WERI-Rb-1 (cell line): Measurements from ENCODE around the gene IDNK.

ENCODE experiments used
- DNase-seq: peaks from one replicate; pipeline ENCODE4 v3.0.0-alpha.2; 2020
- H3K27ac ChIP-seq: fragments of 250-450 bp; sonication (Bioruptor Pico); 2 replicates; pipeline ENCODE4 v1.5.1; 2020; ENCODE audit warnings: mild to moderate bottlenecking, moderate library complexity
- H3K27me3 ChIP-seq: fragments of 250-450 bp; sonication (Bioruptor Pico); 2 replicates; pipeline ENCODE4 v1.5.1; 2021; ENCODE audit warnings: mild to moderate bottlenecking, low read depth, moderate library complexity; ENCODE audit not compliant: insufficient read depth, severe bottlenecking
- H3K36me3 ChIP-seq: fragments of 250-450 bp; sonication (Bioruptor Pico); 2 replicates; pipeline ENCODE4 v1.5.1; 2020; ENCODE audit warnings: mild to moderate bottlenecking, moderate library complexity
- H3K4me3 ChIP-seq: 2 replicates; pipeline ENCODE4 v1.5.1; 2011; ENCODE audit warnings: low read depth, mild to moderate bottlenecking, control low read depth, low read length
- H3K9me3 ChIP-seq: fragments of 250-450 bp; sonication (Bioruptor Pico); 2 replicates; pipeline ENCODE4 v1.5.1; 2021; ENCODE audit warnings: mild to moderate bottlenecking, moderate library complexity; ENCODE audit not compliant: severe bottlenecking
- TF ChIP-seq, protein P1 (sequence below): IDR thresholded peaks from 2 replicates; pipeline ENCODE4 v1.5.1; 2011; ENCODE audit warnings: low read depth, mild to moderate bottlenecking, control low read depth, inconsistent platforms, low read length

Gene IDNK

DNA sequence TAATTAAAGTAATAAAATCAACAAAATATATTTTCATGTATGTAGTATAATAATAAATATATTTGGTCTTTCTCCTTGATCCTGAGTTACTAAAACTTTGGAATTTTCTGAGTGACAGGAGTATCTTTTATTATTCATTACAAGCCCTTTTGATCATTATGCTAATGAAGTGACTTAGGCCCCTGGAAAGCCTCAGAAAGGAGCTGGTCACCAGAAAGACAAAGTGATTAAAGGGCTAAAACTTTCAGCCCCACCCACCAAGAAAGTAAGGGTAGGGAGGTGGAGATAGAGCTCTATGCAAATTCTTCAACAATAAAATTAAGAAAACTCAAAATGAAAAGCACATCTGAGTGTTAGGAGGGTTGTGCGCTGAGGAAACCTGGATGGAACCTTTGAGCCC lies 57.3 kb downstream of the IDNK start:
- DNase-seq = no peak
- no peak overlapping the region for H3K27ac ChIP-seq
- TF ChIP-seq, protein P1, sequence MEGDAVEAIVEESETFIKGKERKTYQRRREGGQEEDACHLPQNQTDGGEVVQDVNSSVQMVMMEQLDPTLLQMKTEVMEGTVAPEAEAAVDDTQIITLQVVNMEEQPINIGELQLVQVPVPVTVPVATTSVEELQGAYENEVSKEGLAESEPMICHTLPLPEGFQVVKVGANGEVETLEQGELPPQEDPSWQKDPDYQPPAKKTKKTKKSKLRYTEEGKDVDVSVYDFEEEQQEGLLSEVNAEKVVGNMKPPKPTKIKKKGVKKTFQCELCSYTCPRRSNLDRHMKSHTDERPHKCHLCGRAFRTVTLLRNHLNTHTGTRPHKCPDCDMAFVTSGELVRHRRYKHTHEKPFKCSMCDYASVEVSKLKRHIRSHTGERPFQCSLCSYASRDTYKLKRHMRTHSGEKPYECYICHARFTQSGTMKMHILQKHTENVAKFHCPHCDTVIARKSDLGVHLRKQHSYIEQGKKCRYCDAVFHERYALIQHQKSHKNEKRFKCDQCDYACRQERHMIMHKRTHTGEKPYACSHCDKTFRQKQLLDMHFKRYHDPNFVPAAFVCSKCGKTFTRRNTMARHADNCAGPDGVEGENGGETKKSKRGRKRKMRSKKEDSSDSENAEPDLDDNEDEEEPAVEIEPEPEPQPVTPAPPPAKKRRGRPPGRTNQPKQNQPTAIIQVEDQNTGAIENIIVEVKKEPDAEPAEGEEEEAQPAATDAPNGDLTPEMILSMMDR = no peak
- no peaks in the 10 kb centered on the region for H3K9me3 ChIP-seq
- H3K36me3 ChIP-seq = peaks cover 69% of the 10 kb centered on the region
- H3K4me3 ChIP-seq = no peak overlapping the region
- no peaks in the 10 kb centered on the region for H3K27me3 ChIP-seq

DNA sequence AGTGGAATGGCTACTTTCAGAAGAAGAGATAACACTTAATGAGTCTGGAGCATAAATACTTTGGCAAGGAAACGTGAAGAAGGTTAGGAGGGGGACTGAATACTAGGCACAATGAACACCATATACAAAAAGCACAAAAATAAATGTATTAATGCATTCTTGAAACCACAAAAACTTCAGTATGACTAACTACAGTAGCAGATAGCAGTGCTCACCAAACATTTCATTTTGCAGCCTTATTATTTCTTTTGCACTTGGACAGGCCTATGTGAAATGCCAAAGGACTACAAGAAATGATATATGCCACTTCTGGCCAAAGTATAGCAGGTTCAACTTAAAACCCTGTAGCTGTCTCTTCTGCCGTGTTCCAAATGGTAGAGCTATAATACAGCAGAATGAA lies 58.5 kb downstream of the IDNK start:
- DNase-seq = no peak
- Histone ChIP-seq H3K27me3 (no peaks in the 10 kb centered on the region), H3K9me3 (no peaks in the 10 kb centered on the region), H3K27ac (no peak overlapping the region), H3K4me3 (no peak overlapping the region), H3K36me3 (peaks cover 61% of the 10 kb centered on the region)
- TF ChIP-seq, protein P1 = no peak

DNA sequence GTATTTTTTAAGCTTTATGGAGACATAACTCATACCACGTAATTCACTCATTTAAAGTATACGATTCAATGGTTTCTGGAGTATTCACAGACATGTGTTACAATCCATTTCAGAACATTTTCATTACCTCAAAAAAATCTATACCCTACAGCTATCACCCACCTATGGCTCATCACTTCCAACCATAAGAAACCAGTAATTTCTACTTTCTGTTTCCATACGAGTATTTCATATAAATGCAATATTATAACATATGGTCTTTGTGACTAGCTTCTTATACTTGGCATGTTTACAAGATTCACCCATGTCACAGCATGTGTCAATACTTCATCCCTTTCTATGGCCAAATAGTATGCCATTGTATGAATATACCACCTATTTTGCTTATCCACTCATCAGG lies 66.0 kb downstream of the IDNK start:
- no peak for DNase-seq
- TF ChIP-seq, protein P1 = no peak
- Histone ChIP-seq H3K9me3 (no peaks in the 10 kb centered on the region), H3K27me3 (no peaks in the 10 kb centered on the region), H3K36me3 (peaks cover 3% of the 10 kb centered on the region), H3K4me3 (no peak overlapping the region), H3K27ac (no peak overlapping the region)

DNA sequence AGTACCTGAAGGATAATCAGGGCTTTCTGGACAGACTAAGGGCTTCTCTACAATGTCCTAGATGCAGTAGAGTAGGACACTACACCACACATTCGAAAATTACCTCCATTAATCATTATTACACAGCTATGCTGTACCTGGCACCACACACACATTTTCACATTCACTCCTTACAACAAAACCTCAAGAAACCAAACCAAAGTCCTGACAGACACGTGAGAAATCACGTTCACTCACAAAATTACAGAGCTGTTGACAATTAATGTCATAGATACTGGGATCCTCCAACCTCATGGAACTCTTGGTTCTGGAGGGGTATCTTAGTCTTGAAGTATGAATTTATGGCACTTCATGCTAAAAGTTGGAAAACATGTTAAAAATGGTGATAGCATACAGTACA lies 68.5 kb downstream of the IDNK start:
- TF ChIP-seq, protein P1 = no peak
- H3K27ac ChIP-seq = no peak overlapping the region
- H3K36me3 ChIP-seq = no peaks in the 10 kb centered on the region; the same call in 1 of the 2 replicates
- H3K4me3 ChIP-seq = no peak overlapping the region
- H3K9me3 ChIP-seq = no peaks in the 10 kb centered on the region
- no peak for DNase-seq
- no peaks in the 10 kb centered on the region for H3K27me3 ChIP-seq
